HG02759 (cell line): ENCODE results near the gene NEUROD1.
A peak's percentile ranks its signal among the peaks of the same experiment; 100 is the strongest.
"Not testable (repeated sequence)": the region's sequence is repeated elsewhere in the genome, so short reads cannot be mapped to it uniquely, and the experiment has no call there.

Source experiments
- ATAC-seq: cut with Tn5 transposase; IDR thresholded peaks from one replicate; pipeline ENCODE4 v1.9.1; 2021; ENCODE audit warnings: mild to moderate bottlenecking, moderate library complexity; ENCODE audit not compliant: unreplicated experiment

NEUROD1 gene

DNA sequence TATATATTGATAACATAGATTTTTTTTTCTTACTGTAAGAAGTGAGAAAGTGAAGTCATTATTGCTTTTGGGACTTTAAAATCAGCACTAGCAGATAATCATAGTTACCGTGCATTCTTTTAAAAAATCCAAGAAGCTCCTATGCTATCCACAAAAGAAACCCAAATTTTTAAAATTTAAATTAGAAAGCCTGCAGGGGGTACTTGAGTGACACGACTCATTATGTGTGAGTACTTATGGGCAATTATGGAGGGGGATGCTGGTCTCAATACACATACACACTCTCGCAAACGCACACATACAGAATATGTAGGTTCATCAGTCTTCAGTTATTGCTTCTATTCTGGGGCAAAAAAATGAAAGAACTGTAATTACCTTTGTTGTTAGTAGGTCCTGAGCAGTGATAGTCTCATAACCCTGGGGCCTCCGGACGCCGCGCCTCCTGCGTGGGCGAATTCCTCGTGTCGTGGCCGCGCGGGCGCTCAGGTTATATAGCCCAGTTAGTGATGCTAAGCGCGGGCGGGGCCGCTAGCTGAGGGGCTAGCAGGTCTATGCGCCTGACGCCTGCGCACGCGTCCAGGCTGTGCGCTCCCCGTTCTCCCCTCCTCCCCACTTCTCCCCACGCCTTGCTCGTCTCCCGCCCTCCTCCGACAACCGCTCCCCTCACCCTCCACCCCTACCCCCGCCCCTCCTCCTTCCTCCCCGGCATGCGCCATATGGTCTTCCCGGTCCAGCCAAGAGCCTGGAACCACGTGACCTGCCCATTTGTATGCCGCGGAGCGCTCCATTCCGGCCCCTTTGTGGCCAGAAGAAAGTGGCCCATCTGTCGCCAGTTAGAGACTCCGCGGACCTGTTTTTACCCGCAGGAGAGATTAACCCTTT is at the start of gene NEUROD1:
Gene NEUROD1 (minus strand): TSS at position 463 of the 882 bp plus-strand sequence. CDS start 1,657 bp downstream, outside the sequence.
- peak; percentile 42 for ATAC-seq

DNA sequence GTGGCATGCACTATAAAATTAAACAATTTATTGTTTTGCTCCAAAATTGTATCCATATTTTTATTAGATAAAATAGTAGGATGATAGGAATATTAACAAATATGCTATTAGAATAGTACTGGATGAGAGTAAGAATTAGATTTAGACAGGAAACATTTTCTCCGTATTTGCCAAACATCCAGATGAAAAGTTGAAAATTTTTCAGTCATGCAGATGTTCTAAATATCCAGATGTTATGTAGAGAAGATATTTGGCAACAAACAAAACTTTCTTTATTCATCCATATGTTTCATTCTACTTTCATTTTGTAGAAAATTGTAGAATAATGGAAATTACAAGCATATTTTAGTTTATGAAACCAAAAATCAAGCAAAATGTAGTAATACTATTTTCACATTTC is 45.2 kb upstream of the NEUROD1 start:
- no peak for ATAC-seq

DNA sequence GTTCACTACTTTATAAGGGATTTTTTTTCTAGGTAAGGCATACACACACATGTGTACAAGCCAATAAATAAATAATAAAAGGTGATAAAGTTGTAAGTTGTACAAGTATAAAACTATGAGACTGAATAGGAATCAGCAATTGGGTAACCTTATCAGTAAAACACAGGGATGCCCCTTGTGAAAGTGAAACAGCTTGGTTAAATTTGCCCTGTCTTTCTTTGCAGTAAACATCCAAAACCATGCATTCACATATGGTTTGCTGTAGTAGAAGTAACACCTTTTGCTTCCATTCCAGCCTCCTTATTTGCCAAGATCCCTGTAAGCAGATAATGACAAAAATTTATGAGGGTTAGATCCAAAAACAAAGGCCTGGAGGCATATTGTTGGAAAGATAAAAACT is 44.3 kb upstream of the NEUROD1 start:
- no peak for ATAC-seq

DNA sequence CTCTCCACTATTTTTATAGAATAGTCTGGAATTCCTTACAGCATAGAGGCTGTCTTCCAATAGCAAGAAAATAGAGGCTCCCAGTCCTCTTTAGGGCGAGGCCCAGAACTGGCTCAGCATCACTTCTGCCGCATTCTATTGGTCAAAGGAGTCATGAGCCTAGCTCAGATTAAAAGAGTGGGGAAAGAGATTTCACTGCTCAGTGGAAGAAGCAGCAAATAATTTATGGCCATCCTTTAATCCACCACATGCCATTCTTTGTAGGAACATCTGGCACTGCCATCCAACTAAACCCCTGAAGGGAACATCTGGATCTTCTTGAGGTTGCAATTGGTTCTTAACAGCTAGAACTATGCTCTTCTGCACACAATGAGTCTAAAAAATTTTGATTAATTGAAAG is 43.4 kb upstream of the NEUROD1 start:
- ATAC-seq = no peak

DNA sequence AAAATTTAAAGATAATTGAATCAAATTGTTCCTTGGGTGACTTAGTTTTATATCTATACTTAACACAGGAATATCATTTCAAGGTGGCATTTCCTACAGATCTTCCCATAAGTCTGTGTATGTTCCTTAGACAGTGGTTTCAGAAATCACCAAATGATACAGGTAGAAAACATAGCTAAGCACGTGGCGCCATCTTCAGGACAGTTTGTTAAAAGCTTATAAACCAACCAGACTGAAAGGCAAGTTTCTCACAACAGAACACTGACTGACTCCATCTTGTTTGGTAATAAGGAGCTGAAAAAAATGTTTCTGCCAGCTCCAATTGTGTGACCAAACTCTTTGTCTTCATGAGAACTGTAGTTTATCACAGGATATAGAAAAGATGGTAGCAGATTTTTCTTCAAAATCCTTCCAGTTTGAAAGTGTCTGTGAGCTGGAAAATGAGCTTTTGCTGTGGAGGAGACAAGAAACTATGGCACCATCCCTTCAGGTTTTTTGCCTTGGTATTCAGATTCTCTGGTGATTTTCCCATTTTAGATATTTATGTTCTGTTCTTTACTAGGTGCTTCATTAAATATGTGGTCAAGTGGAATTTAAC is 34.8 kb upstream of the NEUROD1 start:
- ATAC-seq = peak; percentile 88

DNA sequence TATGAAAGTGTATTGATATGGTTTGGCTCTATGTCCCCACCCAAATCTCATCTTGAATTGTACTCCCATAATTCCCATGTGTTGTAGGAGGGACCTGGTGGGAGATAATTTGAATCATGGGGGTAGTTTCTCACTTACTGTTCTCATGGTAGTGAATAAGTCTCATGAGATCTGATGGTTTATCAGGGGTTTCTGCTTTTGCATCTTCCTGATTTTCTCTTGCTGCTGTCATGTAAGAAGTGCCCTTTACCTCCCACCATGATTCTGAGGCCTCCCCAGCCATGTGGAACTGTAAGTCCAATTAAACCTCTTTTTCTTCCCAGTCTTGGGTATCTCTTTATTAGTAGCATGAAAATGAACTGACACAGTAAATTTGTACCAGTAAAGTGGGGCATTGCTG is 30.7 kb upstream of the NEUROD1 start:
- ATAC-seq = not testable (repeated sequence)

DNA sequence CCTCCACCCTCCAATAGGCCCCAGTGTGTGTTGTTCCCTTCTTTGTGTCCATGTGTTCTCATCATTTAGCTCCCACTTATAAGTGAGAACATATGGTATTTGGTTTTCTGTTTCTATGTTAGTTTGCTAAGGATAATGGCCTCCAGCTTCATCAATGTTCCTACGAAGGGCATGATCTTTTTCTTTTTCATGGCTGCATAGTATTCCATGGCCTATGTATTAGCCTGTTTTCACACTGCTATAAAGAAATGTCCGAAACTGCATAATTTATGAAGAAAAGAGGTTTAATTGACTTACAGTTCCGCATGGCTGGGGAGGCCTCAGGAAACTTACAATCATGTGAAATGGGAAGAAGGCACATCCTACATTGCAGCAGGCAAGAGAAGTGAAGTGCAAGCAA is 22.2 kb upstream of the NEUROD1 start:
- ATAC-seq = not testable (repeated sequence)

DNA sequence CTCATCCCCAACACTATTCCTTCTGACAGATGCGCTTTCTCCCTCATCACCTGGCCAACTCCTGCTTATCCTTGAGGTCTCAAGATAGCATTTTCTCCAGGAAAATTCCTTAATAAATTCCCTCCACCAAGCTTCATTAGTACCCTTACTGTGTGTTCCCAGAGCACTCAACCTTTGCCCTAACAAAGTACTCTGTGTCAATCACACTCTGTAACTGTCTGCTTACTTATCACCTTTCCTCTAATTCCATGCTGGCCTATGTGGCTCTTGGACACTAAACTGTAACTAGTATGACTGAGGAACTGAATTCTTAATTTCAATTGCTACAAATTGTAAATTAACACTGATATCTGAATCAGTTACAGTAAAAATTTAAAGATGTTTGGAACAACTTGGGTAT is 17.9 kb upstream of the NEUROD1 start:
- no peak for ATAC-seq

DNA sequence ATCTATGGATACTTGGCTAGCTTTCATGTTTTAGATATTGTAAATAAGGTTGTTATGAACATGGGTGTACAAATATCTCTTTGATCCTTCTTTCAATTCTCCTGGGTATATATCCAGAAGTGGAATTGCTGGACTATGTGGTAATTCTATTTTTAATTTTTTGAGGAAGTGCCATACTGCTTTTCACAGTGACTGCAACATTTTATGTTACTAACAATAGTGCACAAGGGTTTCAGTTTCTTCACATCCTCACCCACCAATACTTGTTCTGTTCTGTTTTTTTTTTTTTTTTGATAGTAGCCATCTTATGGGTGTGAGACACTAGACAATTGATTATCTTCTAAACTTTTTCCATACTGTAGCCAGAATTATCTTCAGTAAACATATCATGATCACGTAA is 17.3 kb upstream of the NEUROD1 start:
- no peak for ATAC-seq

DNA sequence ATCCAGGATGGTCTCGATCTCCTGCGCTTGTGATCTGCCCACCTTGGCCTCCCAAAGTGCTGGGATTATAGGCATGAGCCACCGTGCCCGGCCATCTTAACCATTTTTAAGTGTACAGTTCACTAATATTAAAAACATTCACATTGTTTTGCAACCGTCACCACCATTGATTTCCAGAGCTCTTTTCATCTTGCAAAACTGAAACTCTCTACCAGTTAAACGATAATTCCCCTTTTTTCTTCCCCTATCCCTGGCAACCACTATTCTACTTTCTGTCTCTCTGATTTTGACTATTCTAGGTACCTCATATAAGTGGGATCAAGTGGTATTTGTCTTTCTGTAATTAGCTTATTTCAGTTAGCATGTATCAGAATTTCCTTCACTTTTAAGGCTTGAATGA is 16.8 kb upstream of the NEUROD1 start:
- no peak for ATAC-seq

DNA sequence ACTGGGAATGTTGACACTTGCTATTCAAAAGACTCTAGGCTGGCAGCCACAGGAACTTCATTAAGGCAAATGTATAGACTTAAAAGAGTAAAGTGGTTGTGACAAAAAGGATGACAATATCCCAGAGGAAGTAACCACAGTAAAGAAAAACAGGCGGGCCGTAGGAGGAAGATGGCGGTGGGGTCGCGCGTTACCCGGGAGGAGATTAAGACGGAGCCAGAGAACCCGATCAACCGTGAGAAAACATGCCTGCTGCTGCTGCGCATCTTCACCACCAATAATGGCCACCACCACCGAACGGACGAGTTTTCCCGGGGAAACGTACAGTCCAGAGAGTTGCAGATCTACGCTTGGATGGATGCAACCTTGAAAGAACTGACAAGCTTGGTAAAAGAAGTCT is 14.0 kb upstream of the NEUROD1 start:
- ATAC-seq = no peak

DNA sequence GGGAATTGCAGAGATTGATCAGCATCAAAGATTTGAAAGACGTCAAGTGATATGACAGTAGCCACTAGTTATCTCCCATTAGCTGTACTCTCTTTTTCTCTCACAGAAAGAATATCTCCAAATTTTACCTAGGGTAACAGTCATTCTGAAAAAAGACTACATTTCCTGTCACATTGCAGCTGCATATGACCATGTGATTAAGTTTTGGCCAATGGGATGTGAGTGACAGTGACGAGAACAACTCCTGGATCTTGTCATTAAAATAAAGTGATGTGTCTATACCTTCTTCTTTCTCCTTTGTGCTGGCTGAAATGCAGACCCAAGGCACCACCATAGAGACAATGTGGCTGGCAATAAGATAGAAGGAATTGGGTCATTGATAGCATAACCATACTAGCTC is 10.5 kb upstream of the NEUROD1 start:
- ATAC-seq = no peak

DNA sequence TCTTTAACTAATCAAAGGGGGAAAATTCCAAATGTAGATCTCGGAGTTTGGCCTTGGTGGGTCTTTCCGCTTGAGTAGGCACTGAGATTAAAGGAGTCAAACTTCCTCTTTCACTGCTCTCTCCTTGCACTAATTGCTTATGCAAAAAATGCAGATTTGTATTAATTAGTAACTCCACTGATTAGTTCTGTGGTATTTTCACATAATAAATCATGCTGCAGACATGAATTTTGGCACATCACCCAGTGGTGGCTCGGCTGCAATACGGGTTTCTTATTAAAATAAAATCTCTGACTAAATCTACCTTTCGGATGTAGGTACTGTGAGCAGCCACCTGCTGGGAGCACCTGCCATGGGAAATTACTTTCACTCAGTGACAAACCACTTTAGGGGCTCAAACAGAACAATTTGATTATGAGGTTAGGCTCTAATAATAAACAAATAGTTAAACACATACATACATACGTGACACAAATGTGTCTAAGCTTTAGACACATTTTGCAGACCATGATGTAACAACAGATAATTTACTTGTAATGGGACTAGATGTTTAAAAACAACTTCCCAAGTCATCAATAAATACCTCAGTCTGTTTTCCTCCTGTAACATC is 6.4 kb upstream of the NEUROD1 start:
- ATAC-seq = no peak

DNA sequence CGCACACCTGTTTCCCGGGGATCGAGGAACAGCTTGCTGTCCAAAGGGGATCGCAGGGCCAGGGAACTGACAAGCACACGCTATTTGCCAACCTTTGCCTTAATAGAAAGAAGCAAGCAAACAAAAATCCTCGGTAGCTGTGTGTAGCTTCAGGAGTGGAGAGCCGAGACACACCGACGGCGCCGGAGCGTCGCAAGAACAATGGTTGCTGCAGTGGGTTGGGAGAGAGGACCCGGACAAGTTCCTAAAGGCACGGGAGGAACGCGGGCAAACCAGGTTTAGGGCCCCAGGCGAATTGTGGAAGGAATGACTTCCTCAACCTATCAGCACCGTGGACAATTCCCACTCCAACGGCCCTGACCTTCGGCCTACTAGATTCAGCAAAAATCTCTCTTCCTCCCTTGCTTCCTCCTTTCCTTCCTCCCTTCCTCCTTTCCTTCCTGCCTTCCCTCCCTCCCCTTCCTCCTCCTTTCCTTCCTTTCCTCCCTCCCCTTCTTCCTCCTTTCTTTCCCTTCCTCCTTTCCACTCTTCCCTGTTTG is 4.9 kb upstream of the NEUROD1 start:
- no peak for ATAC-seq

DNA sequence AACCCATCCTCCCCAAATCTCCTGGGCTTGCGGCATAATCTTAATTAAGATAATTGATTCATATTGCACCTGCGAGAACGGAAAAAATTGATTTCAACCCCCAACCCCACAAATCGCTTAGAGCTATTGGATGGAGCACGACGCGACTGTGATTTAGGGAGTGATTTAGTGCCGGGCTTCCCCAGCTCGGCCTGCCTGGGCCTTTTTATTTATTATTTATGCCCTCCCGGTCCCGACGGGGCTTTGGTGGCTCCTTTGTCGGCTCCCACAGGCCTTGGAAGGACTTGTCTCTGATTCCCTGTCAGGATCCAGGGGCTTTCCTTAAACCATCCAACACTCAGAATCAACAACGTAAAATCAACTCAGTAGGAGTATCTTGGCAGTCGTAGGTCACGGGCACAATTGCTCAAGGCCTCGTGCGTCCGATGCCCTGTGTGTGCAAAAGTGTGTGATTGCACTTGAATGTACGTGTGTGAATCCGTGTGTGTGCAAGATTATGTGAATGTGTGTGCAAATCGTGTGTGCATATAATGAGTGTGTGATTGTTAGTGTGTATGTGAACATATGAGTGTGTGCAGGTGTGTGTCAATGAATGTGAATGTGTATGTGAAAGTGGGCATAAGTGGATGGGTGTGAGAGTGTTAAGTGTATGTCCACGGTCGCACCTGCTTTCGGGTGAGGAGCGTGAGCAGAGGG is 4.3 kb upstream of the NEUROD1 start:
- ATAC-seq = no peak

DNA sequence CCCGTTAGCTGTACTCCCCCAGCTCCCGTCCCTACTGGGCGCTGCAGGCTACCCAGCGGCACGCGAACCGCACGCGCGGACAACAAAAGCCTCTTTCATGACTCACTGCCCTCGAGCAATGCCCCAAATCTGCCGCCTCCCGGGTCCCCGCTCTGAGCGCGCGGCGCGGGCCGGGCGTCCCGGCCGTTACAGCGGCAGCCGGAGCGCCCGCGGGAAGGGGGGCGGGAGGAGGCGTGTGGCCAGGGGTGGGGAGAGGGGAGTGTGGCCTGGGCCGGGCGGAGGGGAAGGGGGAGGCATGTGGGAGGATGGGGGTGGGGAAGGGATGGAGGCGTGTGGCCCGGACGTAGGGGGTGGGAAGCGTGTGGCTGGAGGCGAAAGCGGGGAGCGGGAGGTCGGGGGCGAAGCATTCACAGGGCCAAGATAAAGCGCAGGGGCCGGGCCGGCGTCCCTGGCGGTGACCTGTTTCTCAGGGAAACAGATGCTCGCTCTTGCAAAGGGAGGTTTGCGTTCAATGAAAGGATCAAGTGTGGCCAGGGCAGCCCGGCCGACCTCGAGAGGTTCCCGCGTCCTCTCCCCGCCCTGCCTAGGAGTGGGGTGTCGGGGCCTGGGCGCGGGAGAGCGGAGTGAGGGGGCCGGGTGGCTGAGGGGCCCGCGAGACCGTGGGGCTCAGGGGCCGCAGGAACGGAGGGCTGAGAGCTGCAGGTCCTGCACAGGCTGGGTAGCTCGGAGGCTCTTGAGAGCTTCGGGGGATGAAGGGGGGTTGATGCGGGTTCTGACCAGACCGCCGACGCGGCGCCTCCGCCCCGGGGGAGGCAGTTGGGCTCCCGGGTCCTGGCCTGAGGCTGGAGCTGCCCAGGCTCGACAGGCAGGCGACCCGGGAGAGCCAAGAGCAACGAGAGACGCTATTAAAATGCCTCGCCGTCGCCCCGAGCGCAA is 3.5 kb upstream of the NEUROD1 start:
- ATAC-seq = no peak

DNA sequence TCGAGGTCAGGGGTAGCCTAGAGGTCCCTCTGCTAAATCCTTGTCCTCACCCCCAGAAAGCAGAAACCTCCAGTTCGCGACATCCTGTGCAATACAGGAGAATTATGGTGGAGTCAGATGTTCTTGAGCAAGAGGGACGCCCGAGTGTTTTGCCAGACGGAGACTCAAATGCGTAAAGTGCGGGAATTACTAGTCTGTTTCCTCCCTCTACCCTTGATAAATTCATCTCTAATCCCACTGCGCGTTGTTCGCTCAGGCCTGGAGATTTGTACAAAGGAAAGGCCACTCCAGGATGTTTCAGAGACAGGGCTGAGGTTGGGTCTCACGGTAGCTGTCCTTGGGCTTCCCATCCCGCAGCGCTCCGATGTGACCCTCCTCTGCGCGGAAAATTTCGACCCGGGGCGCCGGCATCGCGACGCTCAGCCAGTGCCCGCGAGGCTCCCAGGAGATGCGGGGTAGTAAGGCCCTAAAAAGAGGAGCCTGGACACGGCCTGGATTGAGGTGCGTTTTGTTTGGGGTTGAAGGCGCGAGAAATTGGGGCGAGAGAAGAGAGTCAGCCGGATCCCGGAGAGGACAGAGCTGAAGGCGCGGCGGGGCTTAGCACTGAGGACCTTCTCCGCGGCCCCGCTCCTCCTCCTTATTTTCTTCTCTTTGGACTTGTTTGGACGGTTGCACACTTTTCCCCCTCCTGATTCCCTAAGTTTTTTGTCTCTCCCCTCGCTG is 2.6 kb upstream of the NEUROD1 start:
- ATAC-seq = no peak

DNA sequence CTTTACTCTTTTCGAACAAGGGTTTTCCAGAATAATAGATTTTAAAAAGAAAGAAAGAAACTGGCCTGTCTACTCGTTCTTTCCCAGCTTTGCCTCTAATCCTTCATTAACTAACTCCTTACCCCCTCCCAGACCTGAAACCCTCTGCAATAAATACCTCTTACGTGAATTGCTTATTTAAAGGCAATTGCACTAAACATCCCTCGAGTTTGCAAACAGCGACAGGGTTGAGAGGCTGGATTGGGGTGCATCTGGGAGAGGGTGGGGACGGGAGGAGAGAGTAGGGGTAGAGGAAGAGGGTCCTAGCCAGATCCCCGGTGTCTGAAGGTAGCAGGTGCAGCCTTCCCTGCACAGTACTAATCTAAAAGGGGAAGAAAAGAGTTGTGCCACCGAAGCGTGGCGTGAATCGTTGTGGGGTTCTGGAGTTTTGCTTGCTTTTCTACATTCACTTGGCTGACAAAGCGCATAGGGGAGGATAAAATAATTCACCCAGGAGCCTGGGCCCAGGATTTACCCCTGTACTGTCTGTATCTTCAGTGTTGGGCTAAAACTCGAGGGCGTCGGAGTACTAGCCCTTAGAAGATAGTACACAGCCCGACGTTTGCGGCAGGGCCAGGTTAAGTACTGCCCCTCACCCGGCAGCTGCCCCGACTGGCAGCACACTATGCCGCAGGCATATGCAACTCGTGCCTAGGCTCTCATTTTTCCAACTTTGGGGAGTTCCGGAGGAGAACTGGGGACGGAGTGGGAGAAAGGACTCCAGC is 1.9 kb upstream of the NEUROD1 start:
- ATAC-seq = no peak
